Eye (tissue), 1 donor: Measurements from ENCODE around the gene SPATA6L.

Experiments
- DNase-seq: peaks from one replicate; pipeline ENCODE4 v3.0.0-alpha.2; 2015

SPATA6L gene

DNA sequence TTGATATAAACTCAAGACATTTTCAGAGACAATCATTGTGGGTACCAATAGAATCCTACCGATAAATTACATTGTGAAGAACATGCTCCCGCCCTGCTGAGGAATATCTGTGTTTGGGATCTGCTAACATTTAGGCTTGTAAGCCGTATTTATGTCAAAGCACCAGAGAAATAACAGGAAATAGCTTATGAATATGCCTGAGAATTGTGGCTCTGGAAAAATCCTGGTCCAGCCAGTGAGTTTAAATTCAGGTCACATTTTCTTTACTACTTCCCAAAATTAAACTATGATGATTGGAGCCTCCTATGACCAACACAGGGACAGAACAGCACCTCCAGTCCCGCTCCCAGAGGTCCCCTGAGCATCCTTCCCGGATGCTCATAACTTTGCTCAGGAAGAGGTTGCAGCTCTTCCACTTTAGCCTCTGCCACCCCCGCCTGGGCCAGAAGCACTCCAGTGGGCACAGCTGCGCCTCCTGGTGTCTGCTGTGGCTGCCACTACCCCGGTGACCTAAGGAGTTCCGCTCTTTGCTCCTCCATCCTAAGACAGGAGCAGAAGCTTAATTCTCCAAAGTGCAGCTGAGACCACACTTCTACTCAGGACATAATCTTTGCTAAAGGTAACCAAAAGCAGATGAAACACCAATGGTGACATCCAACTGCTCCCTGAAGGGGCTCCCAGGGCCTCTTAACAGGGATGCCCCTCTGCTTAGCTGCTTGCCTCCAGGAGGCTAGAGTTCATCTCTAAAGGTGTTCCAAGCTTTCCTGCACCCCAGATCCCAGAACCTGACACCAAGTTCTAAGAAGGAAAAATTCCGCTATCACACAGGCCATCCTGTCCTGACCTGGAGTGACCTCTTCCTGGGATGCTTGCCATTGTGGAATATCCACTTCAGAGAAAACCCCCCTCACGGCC, 117.2 kb downstream of the SPATA6L start:
- DNase-seq, result no peak
